ENCODE data around the gene ATF7IP.
"Not testable (repeated sequence)": the region's sequence is repeated elsewhere in the genome, so short reads cannot be mapped to it uniquely, and the experiment has no call there.

ATF7IP gene

GRCh38 chr12:14327711-14328110 is 37.8 kb upstream of the ATF7IP start:
- H3K4me3 ChIP-seq (ENCODE audit: low read depth, low read length): no peak overlapping the region
- no peak for DNase-seq (ENCODE audit: low read depth)
- no peak for TF ChIP-seq CTCF (IDR thresholded peaks at IDR 0.05; ENCODE audit: control insufficient read depth, extremely low read depth, insufficient read depth)

- DNase-seq (ENCODE audit: low read depth): no peak
- H3K4me3 ChIP-seq (ENCODE audit: low read depth, low read length): no peak overlapping the region
- no peak for TF ChIP-seq CTCF (IDR thresholded peaks at IDR 0.05; ENCODE audit: control insufficient read depth, extremely low read depth, insufficient read depth)
Observed at GRCh38 chr12:14332482-14332881, 33.0 kb upstream of the ATF7IP start.

- no peak overlapping the region for H3K4me3 ChIP-seq (ENCODE audit: low read depth, low read length)
- TF ChIP-seq CTCF (IDR thresholded peaks at IDR 0.05; ENCODE audit: control insufficient read depth, extremely low read depth, insufficient read depth): no peak
- no peak for DNase-seq (ENCODE audit: low read depth)
Observed at GRCh38 chr12:14340371-14340770, 25.1 kb upstream of the ATF7IP start.

- H3K4me3 ChIP-seq (ENCODE audit: low read depth, low read length); DNase-seq (ENCODE audit: low read depth): not testable (repeated sequence)
Observed at GRCh38 chr12:14351524-14351923, 14.0 kb upstream of the ATF7IP start.

GRCh38 chr12:14352066-14352465 is 13.4 kb upstream of the ATF7IP start:
- not testable (repeated sequence) for H3K4me3 ChIP-seq (ENCODE audit: low read depth, low read length); DNase-seq (ENCODE audit: low read depth)

- H3K4me3 ChIP-seq (ENCODE audit: low read depth, low read length); DNase-seq (ENCODE audit: low read depth): not testable (repeated sequence)
Observed at GRCh38 chr12:14354665-14355064, 10.8 kb upstream of the ATF7IP start.

GRCh38 chr12:14356147-14356546 is 9.3 kb upstream of the ATF7IP start:
- TF ChIP-seq CTCF (IDR thresholded peaks at IDR 0.05; ENCODE audit: control insufficient read depth, extremely low read depth, insufficient read depth): no peak
- H3K4me3 ChIP-seq (ENCODE audit: low read depth, low read length): no peak overlapping the region
- DNase-seq (ENCODE audit: low read depth): no peak

- no peak for DNase-seq (ENCODE audit: low read depth)
- H3K4me3 ChIP-seq (ENCODE audit: low read depth, low read length): no peak overlapping the region
- no peak for TF ChIP-seq CTCF (IDR thresholded peaks at IDR 0.05; ENCODE audit: control insufficient read depth, extremely low read depth, insufficient read depth)
Observed at GRCh38 chr12:14357486-14357885, 8.0 kb upstream of the ATF7IP start.

GRCh38 chr12:14362352-14362751 is 3.1 kb upstream of the ATF7IP start:
- H3K4me3 ChIP-seq (ENCODE audit: low read depth, low read length): no peak overlapping the region
- TF ChIP-seq CTCF (IDR thresholded peaks at IDR 0.05; ENCODE audit: control insufficient read depth, extremely low read depth, insufficient read depth): no peak
- DNase-seq (ENCODE audit: low read depth): no peak

All from LNCaP clone FGC (cell line).